Urothelium cell line (cell line): Measurements from ENCODE around the gene ADPRHL1.
A peak's percentile ranks its signal among the peaks of the same experiment; 100 is the strongest.

ENCODE experiments used
- DNase-seq: peaks from one replicate; pipeline ENCODE4 v3.0.0; 2011; ENCODE audit warnings: low spot score, mixed read lengths
- FAIRE-seq: peaks from 2 replicates; lab custom pipeline; 2011; peaks lifted over from hg19 to GRCh38; lab: Jason Lieb, UNC

The ADPRHL1 gene

GRCh38 chr13:113354831-113355610 lies 98.3 kb downstream of the ADPRHL1 start:
- no peak for FAIRE-seq
- no peak for DNase-seq

GRCh38 chr13:113353254-113353653 lies 100.0 kb downstream of the ADPRHL1 start:
- FAIRE-seq (no peak), DNase-seq (no peak)

- DNase-seq (no peak), FAIRE-seq (no peak)
Observed at GRCh38 chr13:113351514-113352026, 101.7 kb downstream of the ADPRHL1 start.

GRCh38 chr13:113350938-113351335 lies 102.4 kb downstream of the ADPRHL1 start:
- DNase-seq (no peak), FAIRE-seq (no peak)

GRCh38 chr13:113350065-113350937 lies 103.0 kb downstream of the ADPRHL1 start:
- peak; percentile 95 for FAIRE-seq
- DNase-seq = no peak
